Activated naive CD4-positive, alpha-beta T cell treated with anti-CD3 and anti-CD28 coated beads for 36 hours (primary cell): ENCODE results near the gene RNF220. TPM values are rescaled to one million over a fixed set of nuclear protein-coding genes. Genes with fewer than 3 reads are reported as not detected.

Source experiments
- CTCF ChIA-PET: fragments of 350-600 bp; sonication (Branson Sonifier 250); formaldehyde crosslinking; loops from one replicate; lab custom pipeline; 2021; ENCODE audit warnings: antibody characterized with exemption; lab: Charles Lee
- DNase-seq: peaks from one replicate; pipeline ENCODE4 v3.0.0-alpha.2; 2020
- H3K27ac Mint-ChIP-seq: one replicate; pipeline ENCODE4 v1.8.0; 2021; ENCODE audit warnings: mild to moderate bottlenecking, mixed read lengths
- H3K27me3 Mint-ChIP-seq: one replicate; pipeline ENCODE4 v1.8.0; 2021; ENCODE audit warnings: low read depth, mixed read lengths
- H3K36me3 Mint-ChIP-seq: one replicate; pipeline ENCODE4 v1.8.0; 2021; ENCODE audit warnings: low read depth, mixed read lengths
- H3K4me1 Mint-ChIP-seq: one replicate; pipeline ENCODE4 v1.8.0; 2021; ENCODE audit warnings: low read depth, mixed read lengths
- H3K4me3 Mint-ChIP-seq: one replicate; pipeline ENCODE4 v1.8.0; 2021; ENCODE audit warnings: mild to moderate bottlenecking, moderate library complexity, mixed read lengths
- H3K9me3 Mint-ChIP-seq: one replicate; pipeline ENCODE4 v1.8.0; 2021; ENCODE audit warnings: mixed read lengths
- intact Hi-C: fragments of 100-400 bp; cut with micrococcal nuclease; formaldehyde crosslinking; loops from one replicate; pipeline ENCODE4 v1.15.1; 2023
- total RNA-seq, 2 experiments: library from RNA; stranded (reverse); gene quantifications; one replicate each; pipeline ENCODE4 v1.2.3, GENCODE V29; 2021

RNF220 gene
- total RNA-seq, 2 experiments from 2014 or later = 71.6 to 81.6 TPM

DNA sequence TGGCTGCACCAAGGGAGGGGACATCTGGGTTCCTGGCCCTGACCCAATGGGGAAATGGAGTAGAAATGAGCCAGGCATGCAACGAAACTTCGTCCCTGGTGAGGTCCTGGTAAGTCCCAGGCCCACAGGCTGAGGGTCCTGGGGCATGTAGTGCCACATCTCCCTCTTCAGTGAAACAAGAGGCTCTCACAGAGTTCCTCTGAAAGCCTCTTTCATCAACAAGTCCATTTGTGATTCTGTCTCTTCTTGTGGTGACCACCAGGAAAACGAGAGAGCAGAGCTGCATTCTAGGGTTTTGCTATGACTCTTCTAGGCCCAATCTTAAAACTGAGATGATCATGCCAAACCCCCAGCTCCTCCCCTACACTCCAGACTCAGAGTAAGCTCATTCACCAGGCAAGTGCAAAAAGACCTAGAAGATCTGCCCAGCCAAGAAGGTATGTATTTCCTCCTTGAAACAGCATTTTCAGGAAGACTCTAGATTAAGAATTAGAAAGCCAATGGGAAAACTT is 24.3 kb upstream of the RNF220 start:
- Mint-ChIP-seq H3K9me3 (no peaks in the 10 kb centered on the region), H3K4me3 (no peak overlapping the region), H3K36me3 (no peaks in the 10 kb centered on the region), H3K27me3 (no peaks in the 10 kb centered on the region), H3K4me1 (no peaks in the 10 kb centered on the region), H3K27ac (no peak overlapping the region)
- DNase-seq = no peak
- CTCF ChIA-PET = interaction anchor here (1.1 to 5.8 kb wide), 5 partner anchors 10 to 272 kb away, joined by 3 to 43 read pairs (median 7); no protein-coding TSS in a partner anchor
- intact Hi-C loops = no loop called here

GRCh38 chr1:44388551-44388950 is 16.5 kb upstream of the RNF220 start:
- Mint-ChIP-seq H3K9me3 (no peaks in the 10 kb centered on the region), H3K4me1 (no peaks in the 10 kb centered on the region), H3K27ac (no peak overlapping the region), H3K4me3 (no peak overlapping the region), H3K27me3 (no peaks in the 10 kb centered on the region), H3K36me3 (no peaks in the 10 kb centered on the region)
- intact Hi-C loops = no loop called here
- CTCF ChIA-PET = no interaction called here
- DNase-seq = no peak

GRCh38 chr1:44389437-44389836 is 15.6 kb upstream of the RNF220 start:
- no peaks in the 10 kb centered on the region for H3K36me3 Mint-ChIP-seq
- H3K4me1 Mint-ChIP-seq = no peaks in the 10 kb centered on the region
- intact Hi-C loops = no loop called here
- no peak overlapping the region for H3K4me3 Mint-ChIP-seq
- no peak for DNase-seq
- no peak overlapping the region for H3K27ac Mint-ChIP-seq
- no peaks in the 10 kb centered on the region for H3K9me3 Mint-ChIP-seq
- peaks cover 5% of the 10 kb centered on the region for H3K27me3 Mint-ChIP-seq
- CTCF ChIA-PET = interaction anchor here (0.5 kb wide), 1 partner anchor 626 kb away, joined by 3 read pairs; no protein-coding TSS in a partner anchor

DNA sequence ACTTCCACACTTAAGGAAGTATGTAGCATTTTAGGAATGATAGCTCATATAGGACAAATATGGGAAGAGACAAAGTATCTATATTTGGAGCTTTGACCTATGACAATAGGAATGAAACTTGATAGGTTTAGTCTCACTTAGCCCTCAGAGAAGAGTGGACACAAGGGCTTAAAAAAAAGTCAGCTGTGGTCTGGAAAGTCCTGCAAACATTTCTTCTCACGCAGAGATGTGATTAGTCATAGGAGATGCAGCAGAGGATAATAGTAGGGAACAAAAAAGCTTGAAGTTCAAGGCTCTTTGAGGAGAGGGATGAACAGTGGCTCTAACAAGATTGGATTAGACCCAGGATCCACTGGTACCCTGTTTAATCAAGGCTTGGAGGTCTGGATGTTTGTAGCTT is 14.8 kb upstream of the RNF220 start:
- Mint-ChIP-seq H3K36me3 (no peaks in the 10 kb centered on the region), H3K4me3 (no peak overlapping the region), H3K27me3 (peaks cover 7% of the 10 kb centered on the region), H3K4me1 (no peaks in the 10 kb centered on the region), H3K9me3 (no peaks in the 10 kb centered on the region), H3K27ac (no peak overlapping the region)
- DNase-seq = no peak
- intact Hi-C loops = no loop called here
- CTCF ChIA-PET = interaction anchor here (1.6 to 1.9 kb wide), 2 partner anchors 10 to 12 kb away, joined by 7 read pairs; no protein-coding TSS in a partner anchor

GRCh38 chr1:44401256-44402228 is 3.5 kb upstream of the RNF220 start:
- Mint-ChIP-seq H3K4me3 (no peak overlapping the region), H3K36me3 (no peaks in the 10 kb centered on the region), H3K9me3 (no peaks in the 10 kb centered on the region), H3K27me3 (peaks cover 63% of the 10 kb centered on the region), H3K4me1 (peaks cover 10% of the 10 kb centered on the region), H3K27ac (no peak overlapping the region)
- intact Hi-C loops = loop anchor here (10.0 kb wide), 1 partner anchor 193 kb away; no protein-coding TSS in a partner anchor
- CTCF ChIA-PET = no interaction called here
- no peak for DNase-seq

GRCh38 chr1:44405798-44406736 is 1.0 kb downstream of the RNF220 start:
- Mint-ChIP-seq H3K4me3 (peak overlapping the region; percentile 79), H3K27ac (no peak overlapping the region), H3K27me3 (peaks cover 65% of the 10 kb centered on the region), H3K36me3 (no peaks in the 10 kb centered on the region), H3K9me3 (no peaks in the 10 kb centered on the region), H3K4me1 (peaks cover 30% of the 10 kb centered on the region)
- intact Hi-C loops = loop anchor here (2.0 to 10.0 kb wide), 3 partner anchors 15 to 194 kb away; partner anchors contain the start of gene DMAP1
- peak; percentile 50 for DNase-seq
- CTCF ChIA-PET = no interaction called here

GRCh38 chr1:44406737-44407429 is 1.8 kb downstream of the RNF220 start:
- Mint-ChIP-seq H3K4me3 (peak overlapping the region; percentile 26), H3K27ac (no peak overlapping the region), H3K27me3 (peaks cover 57% of the 10 kb centered on the region), H3K9me3 (no peaks in the 10 kb centered on the region), H3K4me1 (peaks cover 30% of the 10 kb centered on the region), H3K36me3 (no peaks in the 10 kb centered on the region)
- CTCF ChIA-PET = no interaction called here
- no peak for DNase-seq
- intact Hi-C loops = loop anchor here (2.0 to 10.0 kb wide), 3 partner anchors 14 to 195 kb away; partner anchors contain the start of gene DMAP1

DNA sequence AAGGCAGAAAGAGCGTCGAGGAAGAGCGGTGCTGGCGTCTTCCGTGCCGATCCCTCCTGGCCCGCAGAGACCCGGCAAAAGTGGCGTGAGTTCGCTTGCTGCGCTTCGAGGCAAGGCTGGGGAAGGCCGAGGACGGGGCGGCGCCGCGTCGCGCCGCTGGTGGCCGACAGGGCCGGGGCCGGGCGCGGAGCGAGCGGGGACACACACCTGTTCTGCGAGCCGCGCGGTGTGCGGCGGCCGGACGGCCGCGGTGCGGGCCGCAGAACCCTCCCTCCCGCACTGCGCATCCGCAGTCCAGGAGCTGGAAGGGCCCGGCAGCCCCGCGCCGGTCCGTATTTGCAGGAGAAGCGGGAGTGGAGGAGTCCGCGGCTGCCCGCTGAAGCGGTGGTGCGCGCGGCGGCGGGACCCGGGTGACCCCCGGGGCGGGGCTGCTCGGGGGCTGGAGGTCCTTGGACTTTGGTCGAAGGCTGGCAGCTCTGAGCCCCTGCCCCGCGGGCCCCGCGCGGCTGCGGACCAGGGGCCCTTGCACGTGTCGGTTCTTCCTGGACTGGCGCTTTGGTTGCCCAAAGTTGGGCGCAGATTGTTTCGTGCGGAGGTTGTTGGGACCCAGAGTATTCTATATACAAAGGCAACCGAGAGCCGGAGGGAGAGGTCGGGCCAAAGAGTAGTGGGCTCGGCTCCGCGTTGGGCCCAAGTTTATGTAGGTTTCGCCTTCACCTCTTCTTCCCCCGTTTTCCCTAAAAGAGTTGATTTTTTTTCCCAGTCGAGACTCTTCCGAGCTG is 2.6 kb downstream of the RNF220 start:
- no peak for DNase-seq
- intact Hi-C loops = loop anchor here (2.0 to 10.0 kb wide), 3 partner anchors 13 to 195 kb away; partner anchors contain the start of gene DMAP1
- Mint-ChIP-seq H3K9me3 (no peaks in the 10 kb centered on the region), H3K4me1 (peaks cover 30% of the 10 kb centered on the region), H3K36me3 (no peaks in the 10 kb centered on the region), H3K27ac (no peak overlapping the region), H3K4me3 (peak overlapping the region; percentile 28), H3K27me3 (peaks cover 51% of the 10 kb centered on the region)
- CTCF ChIA-PET = no interaction called here

GRCh38 chr1:44408212-44408582 is 3.1 kb downstream of the RNF220 start:
- no peak for DNase-seq
- Mint-ChIP-seq H3K36me3 (no peaks in the 10 kb centered on the region), H3K27ac (no peak overlapping the region), H3K9me3 (no peaks in the 10 kb centered on the region), H3K27me3 (peaks cover 45% of the 10 kb centered on the region), H3K4me3 (no peak overlapping the region), H3K4me1 (peaks cover 30% of the 10 kb centered on the region)
- CTCF ChIA-PET = interaction anchor here (0.6 to 1.1 kb wide), 2 partner anchors 187 to 196 kb away, joined by 3 read pairs; no protein-coding TSS in a partner anchor
- intact Hi-C loops = loop anchor here (5.0 to 10.0 kb wide), 2 partner anchors 187 to 196 kb away; partner anchors contain the start of gene DMAP1

GRCh38 chr1:44408632-44409602 is 3.9 kb downstream of the RNF220 start:
- Mint-ChIP-seq H3K9me3 (no peaks in the 10 kb centered on the region), H3K4me1 (peaks cover 30% of the 10 kb centered on the region), H3K27me3 (peaks cover 44% of the 10 kb centered on the region), H3K36me3 (no peaks in the 10 kb centered on the region), H3K4me3 (peak overlapping the region; percentile 19), H3K27ac (no peak overlapping the region)
- CTCF ChIA-PET = interaction anchor here (0.6 to 1.1 kb wide), 4 partner anchors 173 to 199 kb away, joined by 3 read pairs; no protein-coding TSS in a partner anchor
- DNase-seq = no peak
- intact Hi-C loops = loop anchor here (5.0 to 10.0 kb wide), 2 partner anchors 186 to 197 kb away; partner anchors contain the start of gene DMAP1
